Endodermal cell (in vitro differentiated cells): Measurements from ENCODE around the gene SZRD1. TPM values are rescaled to one million over a fixed set of nuclear protein-coding genes. Genes with fewer than 3 reads are reported as not detected.

Experiments used
- DNase-seq: peaks from one replicate; pipeline ENCODE4 v3.0.0-alpha.2; 2017
- H3K27ac ChIP-seq: 2 replicates; pipeline ENCODE4 v1.5.1; 2013; ENCODE audit warnings: mild to moderate bottlenecking, low read depth, low read length, moderate library complexity
- H3K27me3 ChIP-seq: 2 replicates; pipeline ENCODE4 v1.6.1; 2013; ENCODE audit warnings: mild to moderate bottlenecking, low read length, moderate library complexity; ENCODE audit not compliant: insufficient read depth, control insufficient read depth, poor library complexity, severe bottlenecking
- H3K36me3 ChIP-seq: 2 replicates; pipeline ENCODE4 v1.7.0; 2013; ENCODE audit warnings: mild to moderate bottlenecking, low read length, moderate library complexity; ENCODE audit not compliant: control insufficient read depth, insufficient read depth
- H3K4me1 ChIP-seq: one replicate; pipeline ENCODE4 v1.7.0; 2013; ENCODE audit warnings: low read length; ENCODE audit not compliant: control insufficient read depth, insufficient read depth
- H3K4me3 ChIP-seq: 2 replicates; pipeline ENCODE4 v1.5.1; 2013; ENCODE audit warnings: mild to moderate bottlenecking, low read length, moderate library complexity
- H3K9ac ChIP-seq: 2 replicates; pipeline ENCODE4 v1.6.1; 2013; ENCODE audit warnings: mild to moderate bottlenecking, low read length, moderate library complexity; ENCODE audit not compliant: poor library complexity, severe bottlenecking; ENCODE audit errors: extremely low read depth
- H3K9me3 ChIP-seq: 2 replicates; pipeline ENCODE4 v1.6.1; 2013; ENCODE audit warnings: mild to moderate bottlenecking, low read length, moderate library complexity; ENCODE audit not compliant: control insufficient read depth
- H3K27ac Mint-ChIP-seq: 2 replicates; pipeline ENCODE4 v1.8.0; 2020; ENCODE audit warnings: mixed read lengths
- H3K27me3 Mint-ChIP-seq: 2 replicates; pipeline ENCODE4 v1.8.0; 2021; ENCODE audit warnings: mild to moderate bottlenecking, mixed read lengths; ENCODE audit not compliant: insufficient read depth
- H3K36me3 Mint-ChIP-seq: 2 replicates; pipeline ENCODE4 v1.8.0; 2020; ENCODE audit warnings: low read depth, mixed read lengths
- H3K4me1 Mint-ChIP-seq: 2 replicates; pipeline ENCODE4 v1.8.0; 2020; ENCODE audit warnings: mixed read lengths
- H3K4me3 Mint-ChIP-seq: 2 replicates; pipeline ENCODE4 v1.8.0; 2020; ENCODE audit warnings: mild to moderate bottlenecking, moderate library complexity, mixed read lengths
- H3K9me3 Mint-ChIP-seq: 2 replicates; pipeline ENCODE4 v1.8.0; 2020; ENCODE audit warnings: mild to moderate bottlenecking, mixed read lengths
- WGBS, 2 experiments: methylation state at CpG; one replicate each; pipeline versions ENCODE4 v1.1.5 to v1.1.7; 2013; ENCODE audit warnings: missing lambda C conversion rate in 2 of 2, mixed read lengths in 1 of 2; ENCODE audit not compliant: insufficient coverage in 1 of 2, insufficient read length in 1 of 2; 5-methylcytosine and 5-hydroxymethylcytosine counted together
- total RNA-seq, 2 donors: library from RNA; stranded (reverse); fragmentation: NEBNext Ultra II Directional in 1 of 2; extraction: Animal tissue kit (Norgen Biotek cat#: 25700) in 1 of 2; gene quantifications; 2 replicates in 1 of 2; 3 replicates in 1 of 2; pipeline ENCODE4 v1.2.1, GENCODE V29; 2021
- TF ChIP-seq, protein P1 (sequence below): fragments of 200-600 bp; sonication (generic); conservative IDR thresholded peaks from 2 replicates; pipeline ENCODE4 v1.5.0; 2021; ENCODE audit warnings: antibody characterized with exemption, mild to moderate bottlenecking

The SZRD1 gene
- total RNA-seq, 2 donors from 2014 or later, result 111 to 118 TPM

- DNase-seq, result no peak
- Histone ChIP-seq H3K9me3 (no peaks in the 10 kb centered on the region), H3K9ac (no peak overlapping the region), H3K27me3 (no peaks in the 10 kb centered on the region), H3K27ac (no peak overlapping the region), H3K4me1 (no peaks in the 10 kb centered on the region), H3K36me3 (no peaks in the 10 kb centered on the region), H3K4me3 (no peak overlapping the region)
- TF ChIP-seq, protein P1, sequence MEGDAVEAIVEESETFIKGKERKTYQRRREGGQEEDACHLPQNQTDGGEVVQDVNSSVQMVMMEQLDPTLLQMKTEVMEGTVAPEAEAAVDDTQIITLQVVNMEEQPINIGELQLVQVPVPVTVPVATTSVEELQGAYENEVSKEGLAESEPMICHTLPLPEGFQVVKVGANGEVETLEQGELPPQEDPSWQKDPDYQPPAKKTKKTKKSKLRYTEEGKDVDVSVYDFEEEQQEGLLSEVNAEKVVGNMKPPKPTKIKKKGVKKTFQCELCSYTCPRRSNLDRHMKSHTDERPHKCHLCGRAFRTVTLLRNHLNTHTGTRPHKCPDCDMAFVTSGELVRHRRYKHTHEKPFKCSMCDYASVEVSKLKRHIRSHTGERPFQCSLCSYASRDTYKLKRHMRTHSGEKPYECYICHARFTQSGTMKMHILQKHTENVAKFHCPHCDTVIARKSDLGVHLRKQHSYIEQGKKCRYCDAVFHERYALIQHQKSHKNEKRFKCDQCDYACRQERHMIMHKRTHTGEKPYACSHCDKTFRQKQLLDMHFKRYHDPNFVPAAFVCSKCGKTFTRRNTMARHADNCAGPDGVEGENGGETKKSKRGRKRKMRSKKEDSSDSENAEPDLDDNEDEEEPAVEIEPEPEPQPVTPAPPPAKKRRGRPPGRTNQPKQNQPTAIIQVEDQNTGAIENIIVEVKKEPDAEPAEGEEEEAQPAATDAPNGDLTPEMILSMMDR, result no peak
- Mint-ChIP-seq H3K4me3 (no peak overlapping the region), H3K27ac (no peak overlapping the region), H3K4me1 (peaks cover 5% of the 10 kb centered on the region), H3K9me3 (no peaks in the 10 kb centered on the region), H3K36me3 (no peaks in the 10 kb centered on the region), H3K27me3 (peaks cover 12% of the 10 kb centered on the region)
- 92 to 93% methylated on average over 4 to 7 of the region's 7 CpGs for WGBS, 2 experiments
Observed at GRCh38 chr1:16422041-16422440, 55.0 kb downstream of the SZRD1 start.

DNA sequence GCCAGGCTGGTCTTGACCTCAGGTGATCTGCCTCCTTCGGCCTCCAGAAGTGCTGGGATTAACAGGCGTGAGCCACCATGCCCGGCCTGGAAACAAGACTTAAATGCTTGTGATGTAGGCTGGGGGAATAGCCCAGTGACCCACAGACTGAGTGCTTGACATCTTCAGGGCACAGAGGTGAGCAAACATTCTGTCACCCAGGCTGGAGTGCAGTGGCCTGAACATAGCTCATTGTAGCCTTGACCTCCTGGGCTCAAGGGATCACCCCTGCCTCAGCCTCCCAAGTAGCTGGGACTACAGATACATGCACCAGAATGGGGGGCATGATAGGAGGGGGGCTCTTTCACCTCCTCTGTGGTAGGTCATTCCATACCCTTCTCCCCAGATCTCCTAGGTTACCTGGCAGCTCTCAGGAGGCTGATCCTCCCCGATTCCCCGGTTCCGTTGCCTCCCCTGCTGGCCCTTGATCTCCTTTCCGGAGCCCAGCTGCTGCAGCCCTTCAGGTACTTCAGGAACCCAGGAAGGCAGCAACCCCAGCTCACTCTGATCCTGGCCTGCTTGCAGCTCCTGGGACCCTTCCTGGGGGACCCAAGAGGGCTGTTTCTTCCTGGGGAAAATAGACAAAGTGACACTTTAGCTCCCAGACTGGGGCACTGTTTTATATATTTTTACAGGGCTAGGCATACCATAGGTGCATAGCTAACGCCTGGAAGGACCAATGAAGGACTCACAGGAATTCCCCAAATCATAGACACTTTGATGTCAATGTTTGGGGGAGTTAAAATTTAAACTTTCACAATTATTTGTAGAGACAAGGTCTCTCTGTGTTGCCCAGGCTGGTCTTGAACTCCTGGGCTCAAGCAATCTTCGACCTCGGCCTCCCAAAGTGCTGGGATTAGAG lies 58.3 kb downstream of the SZRD1 start:
- Mint-ChIP-seq H3K9me3 (no peaks in the 10 kb centered on the region), H3K4me3 (no peak overlapping the region), H3K36me3 (no peaks in the 10 kb centered on the region), H3K27me3 (peaks cover 5% of the 10 kb centered on the region), H3K27ac (no peak overlapping the region), H3K4me1 (peaks cover 4% of the 10 kb centered on the region)
- Histone ChIP-seq H3K4me1 (no peaks in the 10 kb centered on the region), H3K9me3 (no peaks in the 10 kb centered on the region), H3K27ac (no peak overlapping the region), H3K9ac (no peak overlapping the region), H3K4me3 (no peak overlapping the region), H3K36me3 (no peaks in the 10 kb centered on the region), H3K27me3 (no peaks in the 10 kb centered on the region)
- WGBS, 2 experiments, result 79 to 91% methylated on average over 9 to 10 of the region's 10 CpGs
- DNase-seq, result no peak
- TF ChIP-seq, protein P1, result no peak

DNA sequence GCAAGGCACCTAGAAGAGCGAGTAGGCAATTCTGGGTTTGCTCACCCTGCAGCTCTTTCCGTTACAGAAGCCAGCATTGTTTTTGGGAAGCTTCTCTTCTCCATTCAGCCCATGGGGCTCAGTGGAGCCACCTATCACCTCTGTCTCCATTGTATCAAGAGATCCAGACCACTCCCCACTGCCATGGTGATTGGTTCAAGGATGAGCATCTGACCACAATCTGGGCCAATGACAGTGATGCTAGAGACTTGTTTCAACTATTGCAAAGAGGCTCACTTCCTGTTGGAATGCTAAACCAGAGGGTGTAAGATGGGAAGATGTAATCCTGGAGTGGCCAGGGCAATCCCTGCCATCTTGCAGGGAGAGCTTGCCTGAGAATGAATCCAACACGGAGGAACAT lies 63.6 kb downstream of the SZRD1 start:
- H3K27me3 Mint-ChIP-seq, result no peaks in the 10 kb centered on the region
- Histone ChIP-seq H3K27me3 (no peaks in the 10 kb centered on the region), H3K4me3 (no peak overlapping the region), H3K9ac (no peak overlapping the region), H3K4me1 (no peaks in the 10 kb centered on the region), H3K27ac (no peak overlapping the region), H3K9me3 (no peaks in the 10 kb centered on the region), H3K36me3 (no peaks in the 10 kb centered on the region)
- H3K4me3 Mint-ChIP-seq, result no peak overlapping the region
- H3K36me3 Mint-ChIP-seq, result no peaks in the 10 kb centered on the region
- TF ChIP-seq, protein P1, result no peak
- 88 to 90% methylated on average over 3 of the region's 3 CpGs for WGBS, 2 experiments
- no peak overlapping the region for H3K27ac Mint-ChIP-seq
- no peaks in the 10 kb centered on the region for H3K9me3 Mint-ChIP-seq
- DNase-seq, result peak; percentile 73
- no peaks in the 10 kb centered on the region for H3K4me1 Mint-ChIP-seq
